Body of pancreas (tissue), 4 donors: ENCODE data around the gene KANSL2.
"Not testable (repeated sequence)": the region's sequence is repeated elsewhere in the genome, so short reads cannot be mapped to it uniquely, and the experiment has no call there.

Experiments used
- CTCF ChIP-seq, 7 experiments: fragments of 450-650 bp in 4 of 7; fragments of 200-600 bp in 3 of 7; sonication (generic) in 3 of 7; IDR thresholded peaks; one replicate each; pipeline ENCODE4 v1.5.1; 2016 to 2019; ENCODE audit warnings: antibody characterized with exemption in 7 of 7
- POLR2A ChIP-seq, 3 donors: fragments of 450-650 bp; IDR thresholded peaks; one replicate each; pipeline ENCODE4 v1.6.1; 2016; ENCODE audit warnings: antibody characterized with exemption in 3 of 3, mild to moderate bottlenecking in 2 of 3

DNA sequence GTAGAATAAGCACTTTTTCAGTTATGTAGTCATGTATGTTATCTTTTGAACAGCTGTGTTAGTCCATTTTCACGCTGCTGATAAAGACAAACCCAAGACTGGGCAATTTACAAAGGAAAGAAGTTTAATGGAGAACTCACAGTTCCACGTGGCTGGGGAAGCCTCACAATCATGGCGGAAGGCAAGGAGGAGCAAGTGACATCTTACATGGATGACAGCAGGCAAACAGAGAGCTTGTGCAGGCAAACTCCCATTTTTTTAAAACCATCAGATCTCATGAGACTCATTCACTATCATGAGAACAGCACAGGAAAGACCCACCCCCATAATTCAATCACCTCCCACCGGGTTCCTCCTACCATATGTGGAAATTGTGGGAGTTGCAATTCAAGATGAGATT is 37.0 kb upstream of the KANSL2 start:
- TF ChIP-seq CTCF, POLR2A (IDR thresholded peaks at IDR 0.05): not testable (repeated sequence)
